HG02678 (cell line): Measurements from ENCODE around the gene MINK1.
A peak's percentile ranks its signal among the peaks of the same experiment; 100 is the strongest.
"Not testable (repeated sequence)": the region's sequence is repeated elsewhere in the genome, so short reads cannot be mapped to it uniquely, and the experiment has no call there.

Experiments used
- ATAC-seq: cut with Tn5 transposase; IDR thresholded peaks from one replicate; pipeline ENCODE4 v1.9.1; 2021; ENCODE audit warnings: mild to moderate bottlenecking, moderate library complexity; ENCODE audit not compliant: unreplicated experiment

MINK1 gene

GRCh38 chr17:4926577-4927335, 93.6 kb downstream of the MINK1 start:
- not testable (repeated sequence) for ATAC-seq

GRCh38 chr17:4928881-4929280, 95.7 kb downstream of the MINK1 start:
- no peak for ATAC-seq

DNA sequence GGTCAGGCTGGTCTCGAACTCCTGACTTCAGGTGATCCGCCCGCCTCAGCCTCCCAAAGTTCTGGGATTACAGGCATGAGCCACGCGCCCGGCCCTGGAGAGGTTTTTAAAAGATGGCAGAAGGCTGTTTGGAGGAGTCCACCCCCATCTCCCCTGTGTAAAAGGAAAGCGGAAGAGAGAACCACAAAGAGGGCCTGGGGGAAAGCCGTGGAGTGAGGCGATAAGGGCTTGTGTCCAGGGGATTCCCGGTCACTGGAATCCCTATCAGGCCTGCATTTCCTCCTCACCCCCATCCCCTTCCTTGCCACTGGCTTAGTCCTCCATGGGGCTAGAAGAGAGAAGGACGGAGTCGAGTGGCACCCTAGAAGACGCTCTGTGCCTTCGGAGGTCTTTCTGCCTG, 98.8 kb downstream of the MINK1 start, which contains the start of gene GP1BA:
GP1BA (plus strand) TSS at position 315 of the 400 bp plus-strand sequence. CDS start 328 bp downstream, outside the sequence.
- no peak for ATAC-seq

GRCh38 chr17:4932756-4933155, 99.6 kb downstream of the MINK1 start:
- ATAC-seq: no peak

GRCh38 chr17:4933646-4934045, 100.5 kb downstream of the MINK1 start:
- ATAC-seq: no peak

DNA sequence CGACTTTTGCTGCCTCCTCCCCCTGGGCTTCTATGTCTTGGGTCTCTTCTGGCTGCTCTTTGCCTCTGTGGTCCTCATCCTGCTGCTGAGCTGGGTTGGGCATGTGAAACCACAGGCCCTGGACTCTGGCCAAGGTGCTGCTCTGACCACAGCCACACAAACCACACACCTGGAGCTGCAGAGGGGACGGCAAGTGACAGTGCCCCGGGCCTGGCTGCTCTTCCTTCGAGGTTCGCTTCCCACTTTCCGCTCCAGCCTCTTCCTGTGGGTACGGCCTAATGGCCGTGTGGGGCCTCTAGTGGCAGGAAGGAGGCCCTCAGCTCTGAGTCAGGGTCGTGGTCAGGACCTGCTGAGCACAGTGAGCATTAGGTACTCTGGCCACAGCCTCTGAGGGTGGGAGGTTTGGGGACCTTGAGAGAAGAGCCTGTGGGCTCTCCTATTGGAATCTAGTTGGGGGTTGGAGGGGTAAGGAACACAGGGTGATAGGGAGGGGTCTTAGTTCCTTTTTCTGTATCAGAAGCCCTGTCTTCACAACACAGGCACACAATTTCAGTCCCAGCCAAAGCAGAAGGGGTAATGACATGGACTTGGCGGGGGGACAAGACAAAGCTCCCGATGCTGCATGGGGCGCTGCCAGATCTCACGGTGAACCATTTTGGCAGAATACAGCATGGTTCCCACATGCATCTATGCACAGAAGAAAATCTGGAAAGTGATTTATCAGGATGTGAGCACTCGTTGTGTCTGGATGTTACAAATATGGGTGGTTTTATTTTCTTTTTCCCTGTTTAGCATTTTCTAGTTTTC, 101.2 kb downstream of the MINK1 start:
- peak; percentile 44 for ATAC-seq

GRCh38 chr17:4935650-4936049, 102.5 kb downstream of the MINK1 start:
- no peak for ATAC-seq

- ATAC-seq: no peak
These were observed 103.3 kb downstream of the MINK1 start for GRCh38 chr17:4936436-4936835.

DNA sequence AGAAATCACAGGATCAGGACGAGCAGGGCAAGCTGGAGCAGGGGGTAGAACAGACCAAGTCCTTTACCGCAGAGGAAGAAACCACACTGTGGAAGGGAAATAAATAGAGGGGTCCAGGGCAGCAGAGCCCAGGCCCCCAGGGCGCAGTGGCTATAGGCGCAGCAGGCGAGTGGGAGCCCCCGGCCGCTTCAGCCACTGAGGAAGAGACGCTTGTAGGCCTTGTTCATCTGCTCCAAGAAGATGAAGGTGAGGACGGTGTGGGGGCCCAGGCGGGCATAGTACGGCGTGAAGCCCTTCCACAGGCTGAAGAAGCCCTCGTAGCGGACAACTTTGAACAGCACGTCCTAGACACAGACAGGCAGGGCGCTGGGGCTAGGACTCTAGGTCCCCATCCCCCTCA, 104.4 kb downstream of the MINK1 start:
- no peak for ATAC-seq

GRCh38 chr17:4938069-4938491, 104.9 kb downstream of the MINK1 start:
- ATAC-seq: no peak

DNA sequence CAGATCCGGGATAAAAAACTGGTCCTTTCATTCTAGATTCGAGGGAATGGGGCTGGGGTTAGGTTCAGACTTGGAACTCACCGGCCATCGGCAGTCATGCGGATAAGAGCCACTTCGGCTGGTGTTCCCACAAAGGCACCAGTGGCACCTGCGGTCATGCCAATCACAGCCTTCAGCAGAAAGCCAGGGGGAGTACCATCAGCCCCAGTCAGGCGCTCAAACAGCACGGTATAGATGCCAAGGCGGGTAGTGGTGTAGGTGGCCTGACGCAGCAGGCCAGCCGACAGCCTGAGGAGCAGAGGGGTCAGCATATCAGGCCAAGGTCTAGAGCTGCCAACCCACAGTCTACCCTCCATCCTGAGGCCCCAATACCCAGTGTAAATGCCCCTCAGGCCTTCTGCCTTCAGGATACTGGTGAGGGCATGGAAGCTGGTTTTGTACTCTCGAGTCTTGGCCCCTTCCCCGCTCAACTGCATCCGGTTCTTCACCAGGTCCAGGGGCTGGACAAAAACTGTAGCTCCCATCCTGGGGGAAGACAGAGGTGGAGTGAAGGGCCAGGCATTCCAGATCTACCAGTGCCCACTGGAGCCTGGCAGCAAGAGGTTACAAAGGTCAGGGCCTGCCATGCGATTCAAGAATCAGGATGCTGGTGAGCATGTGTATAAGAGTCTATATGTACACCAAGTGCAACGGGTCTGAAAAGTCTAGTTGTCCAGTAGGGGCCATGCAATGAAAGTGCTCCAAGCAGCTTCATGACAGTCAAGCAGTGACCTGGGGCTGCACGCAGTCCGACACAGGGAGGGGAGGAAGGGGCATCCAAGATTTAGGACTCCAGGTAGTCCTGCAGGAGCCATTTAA, 105.8 kb downstream of the MINK1 start:
- no peak for ATAC-seq

DNA sequence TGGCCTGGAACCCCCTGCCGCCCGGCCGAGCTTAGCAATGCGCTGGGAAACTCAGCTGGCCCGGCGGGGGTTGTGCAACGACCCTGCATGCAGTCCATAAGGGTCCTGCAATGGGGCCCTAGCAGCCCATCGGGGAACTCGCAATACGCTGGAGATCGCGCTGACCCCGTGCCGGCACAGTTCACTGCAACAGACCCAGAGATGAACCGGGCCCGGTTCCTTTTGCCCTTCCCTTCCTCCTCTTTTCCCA, 106.3 kb downstream of the MINK1 start:
- ATAC-seq: peak; percentile 4

- ATAC-seq: peak; percentile 77
These were observed 106.8 kb downstream of the MINK1 start, which contains the start of the genes RNF167 and SLC25A11 for GRCh38 chr17:4939796-4940554. Gene RNF167, plus strand, starts transcription at chr17:4940268. Its CDS starts 642 bp downstream, at chr17:4940910. Gene SLC25A11, minus strand, starts transcription at chr17:4940046. Its CDS starts 136 bp downstream, at chr17:4939910.

- ATAC-seq: no peak
These were observed 107.6 kb downstream of the MINK1 start for GRCh38 chr17:4940555-4941318.

- no peak for ATAC-seq
These were observed 108.1 kb downstream of the MINK1 start for GRCh38 chr17:4941319-4941610.

DNA sequence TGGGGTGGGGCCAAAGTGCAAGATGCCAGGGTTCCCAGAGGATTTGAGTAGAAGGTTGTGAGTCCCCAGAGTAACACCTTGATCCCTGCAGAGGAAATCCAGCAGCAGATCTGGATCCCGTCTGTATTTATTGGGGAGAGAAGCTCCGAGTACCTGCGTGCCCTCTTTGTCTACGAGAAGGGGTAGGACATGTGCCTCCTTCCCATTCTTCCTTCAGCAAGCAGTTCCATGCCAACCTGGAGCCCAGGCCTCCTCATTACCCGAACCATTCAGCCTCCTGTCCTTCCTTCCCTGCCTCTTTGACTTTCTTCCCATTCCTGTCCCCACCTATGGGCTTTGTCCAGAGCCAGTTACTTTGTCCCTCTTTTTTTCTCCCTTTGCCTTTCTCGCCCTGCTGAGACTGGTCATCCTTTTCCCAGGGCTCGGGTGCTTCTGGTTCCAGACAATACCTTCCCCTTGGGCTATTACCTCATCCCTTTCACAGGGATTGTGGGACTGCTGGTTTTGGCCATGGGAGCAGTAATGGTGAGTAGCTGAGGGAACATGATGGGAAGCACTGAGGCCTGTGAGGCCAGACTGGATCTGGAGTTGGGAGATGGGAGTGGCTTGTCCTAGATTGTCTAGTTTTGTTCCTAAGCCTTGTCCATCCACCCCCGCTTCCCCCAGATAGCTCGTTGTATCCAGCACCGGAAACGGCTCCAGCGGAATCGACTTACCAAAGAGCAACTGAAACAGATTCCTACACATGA, 109.8 kb downstream of the MINK1 start:
- no peak for ATAC-seq

GRCh38 chr17:4944163-4944553, 111.0 kb downstream of the MINK1 start:
- ATAC-seq: no peak

GRCh38 chr17:4944554-4945175, 111.5 kb downstream of the MINK1 start:
- no peak for ATAC-seq
